SU-DHL-6 (cell line): ENCODE measurements around the gene IGSF5.

Source experiments
- EZH2phosphoT487 ChIP-seq: fragments of 200-600 bp; sonication (generic), shearing (Covaris generic); conservative IDR thresholded peaks from 2 replicates; pipeline ENCODE4 v1.6.1; 2018; ENCODE audit warnings: mild to moderate bottlenecking, antibody characterized with exemption, low read length, moderate library complexity, mixed read lengths
- TF ChIP-seq, protein P1 (sequence below): fragments of 200-600 bp; sonication (generic); IDR thresholded peaks from one replicate; pipeline ENCODE4 v1.5.1; 2017; ENCODE audit warnings: antibody characterized with exemption, mild to moderate bottlenecking, low read length, moderate library complexity; ENCODE audit not compliant: insufficient read depth, poor library complexity, severe bottlenecking

DNA sequence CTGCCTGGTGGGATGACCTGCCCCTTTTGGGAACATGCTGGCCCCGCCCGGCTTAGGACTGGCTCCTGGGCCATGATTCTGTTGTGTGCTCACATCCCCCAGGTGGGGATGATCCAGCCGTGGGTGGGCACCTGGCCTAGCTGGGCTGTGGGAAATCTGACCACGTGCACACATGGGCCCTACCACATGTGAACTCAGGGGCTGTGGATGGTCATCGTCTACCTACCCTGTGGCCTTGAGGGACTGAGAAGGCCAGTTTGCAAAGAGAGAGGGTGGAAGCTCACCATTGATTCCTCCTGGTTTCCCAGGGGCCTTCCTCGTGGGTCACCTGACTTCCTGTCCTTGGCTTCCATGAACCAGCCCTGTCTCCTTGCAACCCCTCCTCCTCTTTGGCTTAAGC is 102.9 kb downstream of the IGSF5 start:
- TF ChIP-seq, protein P1, sequence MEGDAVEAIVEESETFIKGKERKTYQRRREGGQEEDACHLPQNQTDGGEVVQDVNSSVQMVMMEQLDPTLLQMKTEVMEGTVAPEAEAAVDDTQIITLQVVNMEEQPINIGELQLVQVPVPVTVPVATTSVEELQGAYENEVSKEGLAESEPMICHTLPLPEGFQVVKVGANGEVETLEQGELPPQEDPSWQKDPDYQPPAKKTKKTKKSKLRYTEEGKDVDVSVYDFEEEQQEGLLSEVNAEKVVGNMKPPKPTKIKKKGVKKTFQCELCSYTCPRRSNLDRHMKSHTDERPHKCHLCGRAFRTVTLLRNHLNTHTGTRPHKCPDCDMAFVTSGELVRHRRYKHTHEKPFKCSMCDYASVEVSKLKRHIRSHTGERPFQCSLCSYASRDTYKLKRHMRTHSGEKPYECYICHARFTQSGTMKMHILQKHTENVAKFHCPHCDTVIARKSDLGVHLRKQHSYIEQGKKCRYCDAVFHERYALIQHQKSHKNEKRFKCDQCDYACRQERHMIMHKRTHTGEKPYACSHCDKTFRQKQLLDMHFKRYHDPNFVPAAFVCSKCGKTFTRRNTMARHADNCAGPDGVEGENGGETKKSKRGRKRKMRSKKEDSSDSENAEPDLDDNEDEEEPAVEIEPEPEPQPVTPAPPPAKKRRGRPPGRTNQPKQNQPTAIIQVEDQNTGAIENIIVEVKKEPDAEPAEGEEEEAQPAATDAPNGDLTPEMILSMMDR, result no peak
- no peak for TF ChIP-seq EZH2phosphoT487
